GM23248 (cell line): ENCODE data around the gene CAPNS2. TPM values are rescaled to one million over a fixed set of nuclear protein-coding genes. Genes with fewer than 3 reads are reported as not detected.

Source experiments
- DNase-seq: peaks from one replicate; pipeline ENCODE4 v3.0.0-alpha.2; 2015
- H2AFZ ChIP-seq: fragments of 200-600 bp; sonication (generic); 2 replicates; pipeline ENCODE4 v1.6.1; 2016; ENCODE audit warnings: antibody characterized with exemption
- H3F3A ChIP-seq: fragments of 200-600 bp; sonication (generic); 2 replicates; pipeline ENCODE4 v1.6.1; 2016; ENCODE audit warnings: mild to moderate bottlenecking, antibody characterized with exemption, mixed run types; ENCODE audit not compliant: insufficient read depth
- H3K27ac ChIP-seq: fragments of 200-600 bp; sonication (generic); 2 replicates; pipeline ENCODE4 v1.5.1; 2016; ENCODE audit warnings: mild to moderate bottlenecking
- H3K27me3 ChIP-seq: fragments of 200-600 bp; sonication (generic); replicated peaks from 2 replicates; pipeline ENCODE4 v1.6.1; 2016; ENCODE audit warnings: mild to moderate bottlenecking; ENCODE audit not compliant: insufficient read depth
- H3K36me3 ChIP-seq: fragments of 200-600 bp; sonication (generic); 2 replicates; pipeline ENCODE4 v1.6.1; 2016; ENCODE audit warnings: low read depth, mild to moderate bottlenecking
- H3K4me1 ChIP-seq: fragments of 200-600 bp; sonication (generic); 2 replicates; pipeline ENCODE4 v1.6.1; 2016; ENCODE audit warnings: mild to moderate bottlenecking; ENCODE audit not compliant: insufficient read depth
- H3K4me2 ChIP-seq: fragments of 200-600 bp; sonication (generic); one replicate; pipeline ENCODE4 v1.6.1; 2016; ENCODE audit warnings: mild to moderate bottlenecking; ENCODE audit not compliant: unreplicated experiment
- H3K4me3 ChIP-seq: fragments of 200-600 bp; sonication (generic); 2 replicates; pipeline ENCODE4 v1.5.1; 2016; ENCODE audit warnings: mild to moderate bottlenecking
- H3K79me2 ChIP-seq: fragments of 200-600 bp; sonication (generic); 2 replicates; pipeline ENCODE4 v1.6.1; 2016; ENCODE audit warnings: mild to moderate bottlenecking; ENCODE audit not compliant: insufficient read depth
- H3K9ac ChIP-seq: fragments of 200-600 bp; sonication (generic); 2 replicates; pipeline ENCODE4 v1.6.1; 2016; ENCODE audit warnings: mild to moderate bottlenecking
- H3K9me2 ChIP-seq: fragments of 200-600 bp; sonication (generic); 2 replicates; pipeline ENCODE4 v1.6.1; 2016; ENCODE audit warnings: mixed run types, mild to moderate bottlenecking, moderate library complexity; ENCODE audit not compliant: insufficient read depth
- H3K9me3 ChIP-seq: fragments of 200-600 bp; sonication (generic); one replicate; pipeline ENCODE4 v1.6.1; 2017; ENCODE audit warnings: low read depth
- H4K20me1 ChIP-seq: fragments of 200-600 bp; sonication (generic); 2 replicates; pipeline ENCODE4 v1.6.0; 2016; ENCODE audit not compliant: insufficient read depth
- EZH2 ChIP-seq: fragments of 200-600 bp; sonication (generic); IDR thresholded peaks from 2 replicates; pipeline ENCODE4 v1.6.1; 2018; ENCODE audit warnings: antibody characterized with exemption, mild to moderate bottlenecking; ENCODE audit not compliant: insufficient read depth, poor library complexity, severe bottlenecking
- EZH2phosphoT487 ChIP-seq: fragments of 200-600 bp; sonication (generic); IDR thresholded peaks from 2 replicates; pipeline ENCODE4 v1.6.1; 2018; ENCODE audit warnings: antibody characterized with exemption, moderate library complexity, mild to moderate bottlenecking, low read depth; ENCODE audit not compliant: insufficient read depth
- WGBS, 2 experiments: methylation state at CpG; one replicate each; pipeline ENCODE4 v1.1.6; 2015 to 2017; ENCODE audit warnings: low lambda C conversion rate in 2 of 2, low coverage in 1 of 2; ENCODE audit errors: missing lambda C conversion rate in 2 of 2; 5-methylcytosine and 5-hydroxymethylcytosine counted together
- in situ Hi-C: fragments of 300-500 bp; cut with MboI; formaldehyde crosslinking; loops from 2 replicates; pipeline ENCODE4 v1.15.0; 2020
- polyA plus RNA-seq: library from polyadenylated mRNA; unstranded; fragments of >200 nt; fragmentation: Nextera tagmentation; extraction: Ambion mirVana; gene quantifications from 2 replicates; pipeline ENCODE4 v1.2.1, GENCODE V29; 2016
- total RNA-seq: library from RNA; depleted of rRNA; stranded (reverse); fragments of >200 nt; shearing (Covaris generic); gene quantifications from 2 replicates; pipeline ENCODE4 v1.2.3, GENCODE V29; 2014

CAPNS2 gene
- total and polyA plus RNA-seq, 2 experiments from 2014 or later: not detected

- Histone ChIP-seq H3K27ac (no peak overlapping the region), H3K27me3 (no peaks in the 10 kb centered on the region), H3K4me3 (no peak overlapping the region), H3K9ac (no peak overlapping the region), H3K9me2 (no peaks in the 10 kb centered on the region), H3F3A (peaks cover 48% of the 10 kb centered on the region), H3K4me2 (no peak overlapping the region), H3K4me1 (peaks cover 39% of the 10 kb centered on the region), H3K9me3 (no peaks in the 10 kb centered on the region), H3K36me3 (no peaks in the 10 kb centered on the region), H3K79me2 (no peaks in the 10 kb centered on the region), H2AFZ (no peak overlapping the region), H4K20me1 (no peaks in the 10 kb centered on the region)
- no peak for TF ChIP-seq EZH2
- no peak for TF ChIP-seq EZH2phosphoT487
- DNase-seq: no peak
- 96 to 97% methylated on average over 2 of the region's 2 CpGs for WGBS, 2 experiments
- in situ Hi-C loops: no loop called here
Measured at GRCh38 chr16:55561319-55561848, 5.1 kb upstream of the CAPNS2 start.

GRCh38 chr16:55562936-55563335, 3.5 kb upstream of the CAPNS2 start:
- Histone ChIP-seq H3K9ac (peak overlapping the region; percentile 7; the same call in 1 of the 2 replicates), H3F3A (peaks cover 40% of the 10 kb centered on the region), H3K4me1 (peaks cover 48% of the 10 kb centered on the region), H3K9me3 (no peaks in the 10 kb centered on the region), H3K27ac (peak overlapping the region; percentile 68), H3K36me3 (no peaks in the 10 kb centered on the region), H4K20me1 (no peaks in the 10 kb centered on the region), H3K79me2 (no peaks in the 10 kb centered on the region), H3K9me2 (no peaks in the 10 kb centered on the region), H3K4me2 (peak overlapping the region; percentile 51), H2AFZ (no peak overlapping the region), H3K27me3 (no peaks in the 10 kb centered on the region), H3K4me3 (peak overlapping the region; percentile 9; the same call in 1 of the 2 replicates)
- 30 to 32% methylated on average over 1 of the region's 1 CpG for WGBS, 2 experiments
- DNase-seq: peak; percentile 71
- in situ Hi-C loops: no loop called here
- no peak for TF ChIP-seq EZH2
- TF ChIP-seq EZH2phosphoT487: no peak

- Histone ChIP-seq H3K9me2 (no peaks in the 10 kb centered on the region), H3K79me2 (no peaks in the 10 kb centered on the region), H3K9ac (no peak overlapping the region), H3K9me3 (no peaks in the 10 kb centered on the region), H3K27me3 (no peaks in the 10 kb centered on the region), H2AFZ (no peak overlapping the region), H3K36me3 (no peaks in the 10 kb centered on the region), H4K20me1 (no peaks in the 10 kb centered on the region), H3K27ac (peak overlapping the region; percentile 68), H3F3A (peaks cover 32% of the 10 kb centered on the region), H3K4me2 (peak overlapping the region; percentile 51), H3K4me3 (0 out of 2 replicates have a peak overlapping the region, but pooled peaks have one; percentile 9), H3K4me1 (peaks cover 52% of the 10 kb centered on the region)
- in situ Hi-C loops: no loop called here
- DNase-seq: peak; percentile 17
- no peak for TF ChIP-seq EZH2
- no peak for TF ChIP-seq EZH2phosphoT487
- 95 to 96% methylated on average over 2 of the region's 2 CpGs for WGBS, 2 experiments
Measured at GRCh38 chr16:55563797-55564196, 2.7 kb upstream of the CAPNS2 start.

GRCh38 chr16:55565086-55565485, 1.4 kb upstream of the CAPNS2 start:
- peaks cover 50% of the 10 kb centered on the region for H3K4me1 ChIP-seq
- no peaks in the 10 kb centered on the region for H3K27me3 ChIP-seq
- in situ Hi-C loops: no loop called here
- no peak overlapping the region for H3K27ac ChIP-seq
- H3K9ac ChIP-seq: no peak overlapping the region
- H4K20me1 ChIP-seq: no peaks in the 10 kb centered on the region
- 96 to 100% methylated on average over 1 of the region's 1 CpG for WGBS, 2 experiments
- TF ChIP-seq EZH2 (no peak), EZH2phosphoT487 (no peak)
- H2AFZ ChIP-seq: no peak overlapping the region
- DNase-seq: no peak
- H3K4me3 ChIP-seq: no peak overlapping the region
- no peaks in the 10 kb centered on the region for H3K9me3 ChIP-seq
- no peaks in the 10 kb centered on the region for H3K36me3 ChIP-seq
- no peak overlapping the region for H3K4me2 ChIP-seq
- no peaks in the 10 kb centered on the region for H3K9me2 ChIP-seq
- H3K79me2 ChIP-seq: no peaks in the 10 kb centered on the region
- H3F3A ChIP-seq: peaks cover 20% of the 10 kb centered on the region
